Panc1 (cell line): ENCODE measurements around the gene CACNA2D3. TPM values are rescaled to one million over a fixed set of nuclear protein-coding genes. Genes with fewer than 3 reads are reported as not detected.

Experiments used
- ATAC-seq: fragments of 200-7000 bp; cut with Tn5 transposase; 2 replicates; pipeline ENCODE4 v1.9.1; 2020; ENCODE audit warnings: mild to moderate bottlenecking, moderate library complexity
- BruUV-seq: library from RNA; stranded (reverse); fragments of 400-500 nt; replicated peaks from 2 replicates; lab custom pipeline; 2021; lab: Mats Ljungman, UMichigan
- CTCF ChIA-PET: fragments of 300-600 bp; sonication (Branson Sonifier 250); formaldehyde crosslinking; loops from one replicate; lab custom pipeline; 2022; ENCODE audit warnings: antibody characterized with exemption; lab: Charles Lee
- POLR2A ChIA-PET: fragments of 300-600 bp; sonication (Branson Sonifier 250); formaldehyde crosslinking; loops from one replicate; lab custom pipeline; 2022; ENCODE audit warnings: antibody characterized with exemption; lab: Charles Lee
- DNase-seq: peaks from one replicate; pipeline ENCODE4 v3.0.0-alpha.2; 2010; ENCODE audit warnings: low read depth, low spot score
- H3K27ac ChIP-seq: 2 replicates; pipeline ENCODE4 v1.5.1; 2011; ENCODE audit warnings: mild to moderate bottlenecking, low read length, inconsistent platforms
- H3K27me3 ChIP-seq: fragments of 200-500 bp; sonication (Bioruptor generic); 2 replicates; pipeline ENCODE4 v1.6.0; 2014; ENCODE audit warnings: low read length, inconsistent platforms; ENCODE audit not compliant: control insufficient read depth, insufficient read depth
- H3K36me3 ChIP-seq: fragments of 200-500 bp; sonication (Bioruptor generic); 2 replicates; pipeline ENCODE4 v1.5.1; 2014; ENCODE audit warnings: inconsistent platforms, mild to moderate bottlenecking, low read length, moderate library complexity; ENCODE audit not compliant: control insufficient read depth, insufficient read depth
- H3K4me1 ChIP-seq: 2 replicates; pipeline ENCODE4 v1.5.1; 2011; ENCODE audit warnings: inconsistent platforms, mild to moderate bottlenecking, low read length, moderate library complexity; ENCODE audit not compliant: control insufficient read depth, insufficient read depth
- H3K4me3 ChIP-seq, 2 experiments: 2 replicates each; pipeline ENCODE4 v1.5.1; 2011 to 2012; ENCODE audit warnings: low read depth in 2 of 2, low read length in 2 of 2, mild to moderate bottlenecking in 2 of 2, inconsistent platforms in 1 of 2, moderate library complexity in 1 of 2
- H3K9me3 ChIP-seq: fragments of 200-500 bp; sonication (Bioruptor generic); 2 replicates; pipeline ENCODE4 v1.5.1; 2014; ENCODE audit warnings: low read depth, mild to moderate bottlenecking, inconsistent platforms, low read length, moderate library complexity; ENCODE audit not compliant: control insufficient read depth, insufficient read depth
- CTCF ChIP-seq: fragments of 450-650 bp; IDR thresholded peaks from 2 replicates; pipeline ENCODE4 v1.5.1; 2017; ENCODE audit warnings: mild to moderate bottlenecking
- POLR2AphosphoS5 ChIP-seq: IDR thresholded peaks from 2 replicates; pipeline ENCODE4 v1.6.1; 2012; ENCODE audit warnings: mild to moderate bottlenecking, low read depth, low read length, moderate library complexity
- REST ChIP-seq, 2 experiments: IDR thresholded peaks; 2 replicates each; pipeline ENCODE4 v1.6.1; 2011 to 2012; ENCODE audit warnings: low read depth in 2 of 2, control low read depth in 1 of 2, low read length in 1 of 2, mild to moderate bottlenecking in 1 of 2, moderate library complexity in 1 of 2; ENCODE audit not compliant: insufficient read depth in 1 of 2
- SIN3A ChIP-seq: IDR thresholded peaks from 2 replicates; pipeline ENCODE4 v1.6.1; 2012; ENCODE audit warnings: low read depth, mild to moderate bottlenecking, low read length, moderate library complexity, borderline replicate concordance; ENCODE audit not compliant: insufficient read depth
- TCF7L2 ChIP-seq: IDR thresholded peaks from 2 replicates; pipeline ENCODE4 v1.6.1; 2011; ENCODE audit warnings: mild to moderate bottlenecking, low read depth, low read length, inconsistent platforms
- in situ Hi-C: cut with HindIII; loops from 2 replicates; pipeline ENCODE4 v1.10.0; 2016; ENCODE audit warnings: low sequenced_read_pairs, low pct_unique_long_range_greater_than_20kb
- intact Hi-C: fragments of 100-400 bp; cut with micrococcal nuclease; formaldehyde crosslinking; loops from one replicate; pipeline ENCODE4 v1.10.0; 2022; ENCODE audit not compliant: unreplicated experiment
- total RNA-seq: library from RNA; stranded (reverse); gene quantifications from one replicate; pipeline ENCODE4 v1.2.1, GENCODE V29; 2021; ENCODE audit not compliant: unreplicated experiment

The CACNA2D3 gene
- total RNA-seq, 1 experiment from 2014 or later = 0.41 TPM

- POLR2A ChIA-PET = no interaction called here
- intact Hi-C loops = no loop called here
- no peak for ATAC-seq
- TF ChIP-seq POLR2AphosphoS5 (no peak), REST (IDR thresholded peaks at IDR 0.05; ENCODE audit: insufficient read depth in 1 of 2, low read depth in 2 of 2, low read length in 1 of 2) (no peak), CTCF (no peak), SIN3A (no peak), TCF7L2 (no peak)
- no TSS peak for BruUV-seq
- CTCF ChIA-PET = no interaction called here
- in situ Hi-C loops = no loop called here
- H3K9me3 ChIP-seq = no peaks in the 10 kb centered on the region
- DNase-seq = no peak
- no peak overlapping the region for H3K4me3 ChIP-seq
- H3K27me3 ChIP-seq = no peaks in the 10 kb centered on the region
- H3K4me1 ChIP-seq = no peaks in the 10 kb centered on the region
- no peaks in the 10 kb centered on the region for H3K36me3 ChIP-seq
- no peak overlapping the region for H3K27ac ChIP-seq
Measured at GRCh38 chr3:54875596-54876268, 753.4 kb downstream of the CACNA2D3 start.

- intact Hi-C loops (no loop called here), in situ Hi-C loops (no loop called here)
- no peak overlapping the region; the same call in 1 of the 2 replicates for H3K27ac ChIP-seq
- no peak for DNase-seq
- H3K4me3 ChIP-seq = no peak overlapping the region
- no peaks in the 10 kb centered on the region for H3K4me1 ChIP-seq
- no peak for ATAC-seq
- H3K27me3 ChIP-seq = no peaks in the 10 kb centered on the region
- ChIA-PET CTCF (no interaction called here), POLR2A (interaction anchor here (0.8 kb wide), 1 partner anchor 25 kb away, joined by 3 read pairs; no protein-coding TSS in a partner anchor)
- TF ChIP-seq POLR2AphosphoS5 = no peak
- no peak for TF ChIP-seq SIN3A
- no peak for TF ChIP-seq CTCF
- TF ChIP-seq TCF7L2 = no peak
- TF ChIP-seq REST (IDR thresholded peaks at IDR 0.05; ENCODE audit: insufficient read depth in 1 of 2, low read depth in 2 of 2, low read length in 1 of 2) = no peak
- BruUV-seq = no TSS peak
- no peaks in the 10 kb centered on the region for H3K9me3 ChIP-seq
- H3K36me3 ChIP-seq = no peaks in the 10 kb centered on the region
Measured at GRCh38 chr3:54876694-54877093, 754.3 kb downstream of the CACNA2D3 start.
